Fibroblast of lung (primary cell): ENCODE measurements around the gene CLSTN1.

Source experiments
- EZH2 ChIP-seq: IDR thresholded peaks from 2 replicates; pipeline ENCODE4 v1.5.1; 2012; ENCODE audit warnings: low read length, control low read depth, mild to moderate bottlenecking; ENCODE audit errors: missing control alignments
- TF ChIP-seq, protein P1 (sequence below), 2 donors: IDR thresholded peaks in 1 of 2; conservative IDR thresholded peaks in 1 of 2; 1 replicate in 1 of 2; 2 replicates in 1 of 2; pipeline ENCODE4 v1.5.1; 2011 to 2012; ENCODE audit warnings: low read length in 2 of 2, control low read depth in 1 of 2, inconsistent platforms in 1 of 2, low read depth in 1 of 2, mild to moderate bottlenecking in 1 of 2

GRCh38 chr1:9852004-9852403 is 28.2 kb upstream of the CLSTN1 start:
- no peak for TF ChIP-seq EZH2
- TF ChIP-seq, protein P1, sequence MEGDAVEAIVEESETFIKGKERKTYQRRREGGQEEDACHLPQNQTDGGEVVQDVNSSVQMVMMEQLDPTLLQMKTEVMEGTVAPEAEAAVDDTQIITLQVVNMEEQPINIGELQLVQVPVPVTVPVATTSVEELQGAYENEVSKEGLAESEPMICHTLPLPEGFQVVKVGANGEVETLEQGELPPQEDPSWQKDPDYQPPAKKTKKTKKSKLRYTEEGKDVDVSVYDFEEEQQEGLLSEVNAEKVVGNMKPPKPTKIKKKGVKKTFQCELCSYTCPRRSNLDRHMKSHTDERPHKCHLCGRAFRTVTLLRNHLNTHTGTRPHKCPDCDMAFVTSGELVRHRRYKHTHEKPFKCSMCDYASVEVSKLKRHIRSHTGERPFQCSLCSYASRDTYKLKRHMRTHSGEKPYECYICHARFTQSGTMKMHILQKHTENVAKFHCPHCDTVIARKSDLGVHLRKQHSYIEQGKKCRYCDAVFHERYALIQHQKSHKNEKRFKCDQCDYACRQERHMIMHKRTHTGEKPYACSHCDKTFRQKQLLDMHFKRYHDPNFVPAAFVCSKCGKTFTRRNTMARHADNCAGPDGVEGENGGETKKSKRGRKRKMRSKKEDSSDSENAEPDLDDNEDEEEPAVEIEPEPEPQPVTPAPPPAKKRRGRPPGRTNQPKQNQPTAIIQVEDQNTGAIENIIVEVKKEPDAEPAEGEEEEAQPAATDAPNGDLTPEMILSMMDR (conservative IDR thresholded peaks at IDR 0.05 in 1 of 2, IDR thresholded peaks at IDR 0.05 in 1 of 2; ENCODE audit: low read depth in 1 of 2, low read length in 2 of 2) = no peak
